ENCODE results near the gene GPR26. TPM values are rescaled to one million over a fixed set of nuclear protein-coding genes. Genes with fewer than 3 reads are reported as not detected.

The GPR26 gene
- total RNA-seq, 4 donors from 2014 or later = not detected

GRCh38 chr10:123645016-123645415 lies 21.1 kb upstream of the GPR26 start:
- TF ChIP-seq, protein P1, sequence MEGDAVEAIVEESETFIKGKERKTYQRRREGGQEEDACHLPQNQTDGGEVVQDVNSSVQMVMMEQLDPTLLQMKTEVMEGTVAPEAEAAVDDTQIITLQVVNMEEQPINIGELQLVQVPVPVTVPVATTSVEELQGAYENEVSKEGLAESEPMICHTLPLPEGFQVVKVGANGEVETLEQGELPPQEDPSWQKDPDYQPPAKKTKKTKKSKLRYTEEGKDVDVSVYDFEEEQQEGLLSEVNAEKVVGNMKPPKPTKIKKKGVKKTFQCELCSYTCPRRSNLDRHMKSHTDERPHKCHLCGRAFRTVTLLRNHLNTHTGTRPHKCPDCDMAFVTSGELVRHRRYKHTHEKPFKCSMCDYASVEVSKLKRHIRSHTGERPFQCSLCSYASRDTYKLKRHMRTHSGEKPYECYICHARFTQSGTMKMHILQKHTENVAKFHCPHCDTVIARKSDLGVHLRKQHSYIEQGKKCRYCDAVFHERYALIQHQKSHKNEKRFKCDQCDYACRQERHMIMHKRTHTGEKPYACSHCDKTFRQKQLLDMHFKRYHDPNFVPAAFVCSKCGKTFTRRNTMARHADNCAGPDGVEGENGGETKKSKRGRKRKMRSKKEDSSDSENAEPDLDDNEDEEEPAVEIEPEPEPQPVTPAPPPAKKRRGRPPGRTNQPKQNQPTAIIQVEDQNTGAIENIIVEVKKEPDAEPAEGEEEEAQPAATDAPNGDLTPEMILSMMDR (IDR thresholded peaks at IDR 0.05) = no peak
- no peak for TF ChIP-seq POLR2A (IDR thresholded peaks at IDR 0.05)
- Histone ChIP-seq H3K36me3 (no peaks in the 10 kb centered on the region), H3K27ac (no peak overlapping the region), H3K4me3 (no peak overlapping the region), H3K4me1 (no peaks in the 10 kb centered on the region), H3K27me3 (no peaks in the 10 kb centered on the region), H3K9me3 (no peaks in the 10 kb centered on the region)
- intact Hi-C loops (cut with DNase I; ENCODE audit: low total_unique reads) = no loop called here
- DNase-seq = no peak

DNA sequence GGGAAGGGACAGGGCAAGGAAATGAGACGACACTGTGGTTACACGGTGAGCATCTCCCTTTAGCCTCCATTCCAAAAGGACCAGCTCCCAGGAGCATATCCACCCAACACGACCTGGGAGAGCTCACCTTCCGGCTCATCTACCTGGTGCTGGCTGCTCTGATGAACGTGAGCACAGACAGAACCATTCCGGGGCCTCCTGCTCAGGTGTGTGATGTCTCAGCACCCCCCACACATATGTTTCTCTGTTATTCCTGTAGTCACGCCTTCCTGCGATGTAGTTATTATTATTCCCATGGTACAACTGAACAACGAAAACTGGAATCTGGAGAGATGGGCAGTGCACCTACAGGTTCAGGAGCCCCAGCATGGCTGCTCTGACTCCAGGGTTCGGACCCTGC lies 20.5 kb upstream of the GPR26 start:
- no peaks in the 10 kb centered on the region for H3K36me3 ChIP-seq
- no peaks in the 10 kb centered on the region for H3K4me1 ChIP-seq
- no peak overlapping the region for H3K4me3 ChIP-seq
- no peak overlapping the region for H3K27ac ChIP-seq
- intact Hi-C loops (cut with DNase I; ENCODE audit: low total_unique reads) = no loop called here
- no peak for DNase-seq
- H3K27me3 ChIP-seq = no peaks in the 10 kb centered on the region
- no peaks in the 10 kb centered on the region for H3K9me3 ChIP-seq
- no peak for TF ChIP-seq POLR2A (IDR thresholded peaks at IDR 0.05)
- TF ChIP-seq, protein P1 (IDR thresholded peaks at IDR 0.05) = no peak

DNA sequence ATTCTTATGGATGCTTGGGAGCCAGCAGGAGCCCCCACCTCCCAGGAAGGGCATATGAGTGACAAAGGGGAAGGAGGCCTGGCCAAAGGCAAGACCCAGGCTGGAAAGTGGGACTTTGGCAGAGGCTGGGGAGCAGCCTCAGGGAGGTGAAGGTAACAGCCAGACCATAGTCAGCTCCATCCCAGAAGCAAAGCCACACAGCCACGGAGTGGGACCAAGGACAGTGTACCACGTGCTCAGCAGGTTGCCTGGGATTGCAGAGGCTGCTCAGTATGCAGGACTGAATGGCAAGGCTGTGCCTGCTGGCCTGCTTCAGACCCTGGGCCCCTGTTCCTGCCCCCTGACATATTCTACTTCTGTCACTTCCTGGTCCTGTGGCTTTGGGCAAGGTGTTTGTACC lies 17.6 kb upstream of the GPR26 start:
- no peaks in the 10 kb centered on the region for H3K4me1 ChIP-seq
- TF ChIP-seq POLR2A (IDR thresholded peaks at IDR 0.05) = no peak
- TF ChIP-seq, protein P1 (IDR thresholded peaks at IDR 0.05) = no peak
- intact Hi-C loops (cut with DNase I; ENCODE audit: low total_unique reads) = no loop called here
- DNase-seq = no peak
- no peak overlapping the region for H3K4me3 ChIP-seq
- no peaks in the 10 kb centered on the region for H3K36me3 ChIP-seq
- H3K27me3 ChIP-seq = no peaks in the 10 kb centered on the region
- no peak overlapping the region for H3K27ac ChIP-seq
- H3K9me3 ChIP-seq = no peaks in the 10 kb centered on the region

- DNase-seq = no peak
- intact Hi-C loops (cut with DNase I; ENCODE audit: low total_unique reads) = no loop called here
Observed at GRCh38 chr10:123649676-123650075, 16.5 kb upstream of the GPR26 start.

DNA sequence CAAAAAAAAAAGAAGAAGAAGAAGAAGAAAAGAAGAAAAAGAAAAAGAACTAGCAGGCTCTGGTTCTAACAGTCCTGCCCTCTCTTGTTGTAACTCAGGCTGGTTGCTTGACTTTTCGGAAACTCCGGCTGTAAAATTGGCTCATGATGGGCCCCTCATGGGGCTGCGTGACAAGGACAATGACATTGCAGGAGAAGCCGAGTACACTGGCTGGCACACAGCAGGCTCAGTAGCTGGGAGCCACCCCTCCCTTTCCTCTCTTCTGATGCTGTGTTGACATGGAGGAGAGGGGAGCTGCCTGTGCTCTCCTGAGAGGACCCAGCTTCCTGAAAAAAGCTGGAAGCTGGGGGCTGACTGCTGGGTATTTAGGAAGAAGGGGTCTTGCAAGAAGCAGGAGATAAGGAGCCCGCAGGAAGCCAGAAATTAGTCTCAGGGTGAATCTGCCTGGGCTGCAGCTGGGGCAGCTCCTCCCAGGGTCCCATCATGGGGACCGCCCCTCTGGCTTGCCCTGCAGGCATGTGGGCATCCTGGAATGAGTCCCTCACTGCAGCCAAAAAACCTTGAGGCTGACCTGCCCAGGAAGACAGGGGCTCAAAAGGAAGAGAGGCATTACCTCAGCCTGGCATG lies 14.6 kb upstream of the GPR26 start:
- H3K27me3 ChIP-seq = no peaks in the 10 kb centered on the region
- no peak for DNase-seq
- H3K27ac ChIP-seq = no peak overlapping the region
- no peaks in the 10 kb centered on the region for H3K4me1 ChIP-seq
- H3K4me3 ChIP-seq = no peak overlapping the region
- H3K36me3 ChIP-seq = no peaks in the 10 kb centered on the region
- intact Hi-C loops (cut with DNase I; ENCODE audit: low total_unique reads) = no loop called here
- TF ChIP-seq, protein P1 (IDR thresholded peaks at IDR 0.05) = no peak
- no peak for TF ChIP-seq POLR2A (IDR thresholded peaks at IDR 0.05)
- H3K9me3 ChIP-seq = no peaks in the 10 kb centered on the region

More at GRCh38 chr10:123649676-123650075, 16.5 kb upstream of the GPR26 start:
- Histone ChIP-seq H3K36me3 (no peaks in the 10 kb centered on the region), H3K27ac (no peak overlapping the region), H3K4me3 (no peak overlapping the region), H3K4me1 (no peaks in the 10 kb centered on the region), H3K9me3 (no peaks in the 10 kb centered on the region), H3K27me3 (no peaks in the 10 kb centered on the region)
- TF ChIP-seq, protein P1 (IDR thresholded peaks at IDR 0.05) = no peak
- no peak for TF ChIP-seq POLR2A (IDR thresholded peaks at IDR 0.05)
